CD4-positive, alpha-beta T cell treated with Interleukin-15 for 4 hours (primary cell): Measurements from ENCODE around the gene CPM.

Experiments used
- DNase-seq: peaks from one replicate; pipeline ENCODE4 v3.0.0-alpha.2; 2020; ENCODE audit warnings: low spot score

Gene CPM

DNA sequence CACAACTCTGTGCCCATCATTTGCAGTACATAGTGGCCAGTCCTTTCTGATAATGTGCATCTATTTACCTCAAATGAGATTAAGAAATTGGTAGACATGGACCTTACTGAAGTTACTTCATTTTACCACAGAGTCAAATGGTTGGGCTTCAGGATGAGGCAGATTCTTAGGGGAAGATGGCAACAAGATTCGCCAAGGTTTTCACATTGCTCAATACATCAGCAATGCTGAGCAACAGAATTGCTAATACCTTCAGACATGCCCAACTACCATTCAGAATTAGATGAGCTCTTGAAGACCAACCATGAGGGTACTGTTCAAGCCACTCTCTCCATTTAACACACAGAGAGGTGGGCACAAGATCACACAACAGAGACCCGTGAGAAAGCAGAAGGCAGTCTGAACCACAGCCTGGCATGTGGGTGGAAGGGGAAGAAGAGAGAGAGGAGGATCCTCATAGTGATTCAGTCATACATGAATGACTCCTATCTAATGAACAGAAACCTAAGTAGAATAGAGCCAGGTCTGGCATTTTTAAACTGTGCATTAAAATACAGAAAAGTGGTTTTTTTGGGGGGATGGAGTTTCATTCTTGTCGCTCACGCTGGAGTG, 28.5 kb downstream of the CPM start:
- DNase-seq = no peak

DNA sequence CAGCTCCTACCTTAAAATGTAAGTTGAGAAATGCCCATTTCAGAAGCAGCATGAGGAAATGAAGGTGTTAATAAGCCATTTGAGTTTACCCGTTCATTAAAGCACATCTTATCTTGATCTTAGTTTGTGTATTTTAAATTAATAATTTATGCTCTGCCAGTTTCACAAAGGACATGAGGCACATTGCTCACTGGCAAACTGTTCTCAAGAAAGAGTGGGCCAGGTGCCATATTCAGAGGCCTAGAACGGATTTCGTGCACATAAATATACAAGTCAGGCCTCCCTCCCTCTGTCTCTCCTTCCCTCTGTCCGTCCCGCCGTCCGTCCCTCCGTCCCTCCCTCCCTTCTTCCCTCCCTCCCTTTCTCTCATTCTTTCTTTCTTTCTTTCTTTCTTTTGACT, 29.5 kb downstream of the CPM start:
- no peak for DNase-seq

DNA sequence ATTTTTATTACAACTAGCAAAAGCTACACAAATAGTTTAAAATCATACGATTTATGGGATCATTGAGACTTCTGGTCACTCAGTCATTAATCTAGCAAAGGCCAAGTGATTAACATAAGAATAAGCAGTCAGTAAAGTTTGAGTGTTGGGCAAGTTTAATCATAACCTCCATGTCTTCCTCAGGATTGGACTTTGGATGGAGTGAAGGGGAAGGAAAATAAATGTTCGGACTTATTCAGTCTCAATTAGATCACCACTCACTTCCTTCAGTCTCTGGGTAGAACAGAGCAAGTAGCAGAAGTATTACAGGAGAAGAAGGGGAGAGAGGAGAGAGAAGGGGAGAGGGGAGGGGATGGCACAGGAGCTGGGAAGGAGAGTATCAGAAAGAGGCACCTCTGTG, 31.4 kb downstream of the CPM start:
- DNase-seq = no peak

DNA sequence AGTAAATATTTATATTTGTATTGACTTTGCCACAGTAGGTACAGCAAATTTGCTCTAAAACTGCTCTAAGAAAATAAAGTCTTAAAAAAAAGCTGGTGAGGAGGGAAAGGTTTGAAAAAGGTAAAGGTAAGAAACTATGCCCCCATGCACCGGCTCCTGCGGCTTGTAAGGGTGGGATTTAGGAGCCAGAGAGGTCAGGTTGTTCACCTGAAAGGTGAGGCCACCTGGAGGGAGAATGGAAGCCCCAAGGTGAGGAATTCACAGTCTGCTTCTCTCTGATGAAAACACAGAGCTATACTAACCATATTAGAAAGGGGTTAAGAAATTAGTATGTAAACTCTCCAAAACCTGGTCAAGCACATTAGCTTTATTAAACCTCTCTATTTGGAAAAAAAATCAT, 31.8 kb downstream of the CPM start:
- DNase-seq = no peak

DNA sequence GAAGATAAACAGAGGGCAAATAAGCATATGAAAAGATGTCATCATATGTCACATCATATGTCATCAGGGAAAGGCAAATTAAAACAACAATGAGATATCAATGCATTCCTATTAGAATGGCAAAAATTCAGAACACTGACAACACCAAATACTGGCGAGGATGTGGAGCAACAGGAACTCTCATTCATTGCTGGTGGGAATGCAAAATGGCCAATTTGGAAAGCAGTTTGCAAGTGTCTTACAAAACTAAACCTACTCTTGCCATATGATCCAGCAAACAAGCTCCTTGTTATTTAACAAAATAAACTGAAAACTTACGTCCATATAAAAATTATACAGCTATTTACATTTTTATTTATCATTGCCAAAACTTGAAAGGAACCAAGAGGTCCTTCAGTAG, 32.7 kb downstream of the CPM start:
- DNase-seq = no peak

DNA sequence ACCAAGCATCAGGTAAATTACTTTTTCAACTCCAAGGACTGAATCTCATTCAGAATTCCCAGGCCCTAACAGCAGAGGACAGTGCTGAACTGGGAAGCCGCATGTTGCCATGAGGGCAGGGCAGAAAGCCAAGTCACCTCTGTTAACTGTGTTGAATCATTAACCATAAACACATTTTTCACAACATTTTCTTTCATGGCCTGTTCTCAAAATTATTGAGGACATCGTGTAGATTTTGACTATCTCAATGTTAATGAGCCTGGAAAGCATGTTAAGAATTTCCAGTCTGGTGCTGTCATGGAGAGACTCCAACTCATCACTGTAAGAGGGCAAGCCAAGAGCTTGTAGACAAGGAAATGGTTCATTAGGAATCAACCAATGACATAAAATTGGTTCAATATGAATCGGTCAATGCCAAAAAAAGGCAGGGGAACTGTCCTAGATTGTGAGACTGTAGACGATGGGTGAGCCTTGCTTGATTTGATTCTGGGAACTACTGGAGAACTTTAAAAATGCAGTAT, 33.7 kb downstream of the CPM start:
- no peak for DNase-seq

DNA sequence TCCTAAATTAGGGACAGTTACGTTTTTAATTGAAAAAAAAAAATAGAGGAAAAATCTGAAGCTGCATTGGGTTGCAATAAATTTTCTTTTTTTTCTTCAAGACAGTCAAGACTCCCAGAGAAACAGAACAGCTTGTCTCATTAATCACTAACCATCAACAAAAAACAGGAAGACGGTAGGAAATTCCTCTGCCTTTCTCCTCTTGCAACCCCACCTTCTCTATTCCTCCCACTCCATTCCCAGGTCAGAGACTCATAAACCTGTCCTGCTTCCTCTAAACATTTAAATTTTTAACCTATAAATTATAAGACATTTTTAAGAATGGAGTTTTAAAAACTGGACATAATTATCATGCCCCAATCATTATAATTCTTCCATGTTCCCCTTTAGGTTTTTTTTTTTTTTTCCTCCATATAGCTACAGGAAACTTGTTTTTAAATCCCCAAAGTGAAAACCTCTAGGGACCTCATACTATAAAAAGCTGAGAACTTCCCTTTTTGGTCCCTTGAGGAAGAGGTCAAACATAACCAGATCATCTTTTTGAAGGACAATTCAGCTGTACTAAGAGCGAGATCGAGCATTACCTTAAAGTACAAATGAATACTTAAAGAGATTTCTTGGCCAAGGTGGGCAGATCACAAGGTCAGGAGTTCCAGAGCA, 36.0 kb downstream of the CPM start:
- no peak for DNase-seq

DNA sequence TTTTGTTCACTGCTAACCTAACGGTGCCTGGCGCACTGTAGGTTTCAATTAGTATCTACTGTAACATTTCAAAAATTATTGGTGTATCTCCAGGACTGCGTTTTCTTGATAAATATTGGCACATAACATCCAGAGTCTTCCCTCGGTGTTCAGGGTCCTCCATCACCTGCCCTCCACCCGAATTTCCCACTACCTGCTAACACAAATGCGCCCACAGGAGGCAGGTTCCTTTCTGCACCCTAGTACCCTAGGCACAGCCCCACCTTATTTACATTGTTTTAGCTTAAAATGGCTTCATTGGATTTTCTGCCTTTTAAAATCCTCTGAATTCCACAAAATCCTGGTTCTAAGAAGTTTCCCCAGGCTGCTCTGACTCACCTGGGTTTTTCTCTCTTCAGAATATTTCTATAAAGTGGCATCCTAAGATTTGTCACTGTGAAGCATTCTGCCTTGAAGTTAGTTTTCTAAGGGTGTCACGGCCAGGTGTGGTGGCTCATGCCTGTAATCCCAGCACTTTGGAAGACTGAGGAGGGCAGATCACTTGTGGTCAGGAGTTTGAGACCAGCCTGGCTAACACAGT, 38.6 kb downstream of the CPM start:
- DNase-seq = no peak

DNA sequence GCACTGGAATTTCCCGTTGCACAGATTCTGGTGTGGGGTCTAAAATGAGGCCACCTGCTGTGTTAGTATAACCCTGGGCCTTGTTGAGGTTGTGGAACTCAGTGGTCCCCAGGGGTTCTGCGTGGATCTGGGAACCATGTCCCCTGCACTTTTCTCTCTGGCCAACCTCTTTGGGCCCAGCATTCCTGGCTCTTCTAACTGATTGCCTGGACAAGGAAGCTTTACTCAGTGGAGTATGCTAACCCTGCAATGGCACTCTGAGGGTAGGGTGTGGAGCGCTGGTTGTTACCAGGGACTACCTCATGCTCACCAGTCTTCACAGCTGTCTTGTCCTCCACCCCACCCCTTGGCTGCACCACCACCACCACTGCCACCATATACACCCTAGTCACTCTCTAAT, 39.2 kb downstream of the CPM start:
- no peak for DNase-seq

DNA sequence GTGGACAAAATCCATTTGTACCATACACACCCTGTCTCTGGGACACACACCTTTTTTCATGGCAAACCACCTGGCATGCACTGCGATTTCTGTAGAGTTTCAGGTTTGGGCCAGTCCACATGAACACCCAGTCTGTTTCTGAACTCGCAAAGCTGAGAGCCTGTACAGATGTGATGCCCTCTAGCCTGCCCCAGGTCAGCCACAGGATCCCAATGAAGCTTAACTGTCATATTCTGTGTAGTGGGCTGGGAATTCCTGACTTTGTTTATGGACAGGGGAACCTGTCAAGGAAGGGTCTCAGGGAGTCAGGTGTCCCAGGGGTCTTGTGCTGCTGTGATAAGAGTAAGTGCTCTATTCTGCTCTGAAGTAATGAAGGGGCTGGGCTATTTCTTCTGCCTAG, 39.8 kb downstream of the CPM start:
- DNase-seq = no peak

DNA sequence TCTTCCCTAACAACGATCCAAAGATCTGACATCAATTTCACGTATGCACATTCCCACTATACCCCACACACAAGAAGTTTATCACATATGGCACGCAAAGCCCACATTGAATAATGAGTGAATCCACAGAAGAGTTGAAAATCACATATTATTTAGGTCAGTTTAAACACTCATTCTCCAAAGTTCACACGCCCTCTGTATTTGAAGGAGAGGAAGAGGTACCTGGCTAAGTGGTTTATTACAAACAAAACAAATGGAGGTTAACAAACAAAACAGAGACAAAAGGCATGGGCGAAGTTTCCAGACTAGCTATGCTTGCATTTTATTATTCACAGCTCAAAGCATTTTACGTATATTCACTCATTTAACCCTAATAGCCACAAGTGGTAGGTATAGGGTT, 41.8 kb downstream of the CPM start:
- no peak for DNase-seq

DNA sequence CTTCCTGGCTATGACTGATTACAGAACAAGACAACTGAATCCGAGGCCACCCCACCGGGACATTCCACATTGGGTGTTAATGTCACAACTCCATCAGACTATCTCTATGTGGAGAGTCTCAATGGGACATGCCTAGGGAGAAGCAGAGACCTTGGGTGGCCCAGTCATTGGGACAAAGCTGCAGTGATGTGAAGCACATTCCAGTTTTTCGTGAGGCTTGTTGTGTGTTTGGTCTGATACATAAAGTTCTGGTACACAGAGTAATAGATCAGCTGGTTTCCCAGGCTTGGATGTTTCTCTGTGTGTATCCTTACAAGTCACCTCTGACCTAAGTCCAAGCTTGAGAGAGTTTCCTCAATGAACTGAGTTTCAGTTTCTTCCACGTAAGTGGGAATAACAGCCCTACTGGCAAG, 42.3 kb downstream of the CPM start:
- no peak for DNase-seq

DNA sequence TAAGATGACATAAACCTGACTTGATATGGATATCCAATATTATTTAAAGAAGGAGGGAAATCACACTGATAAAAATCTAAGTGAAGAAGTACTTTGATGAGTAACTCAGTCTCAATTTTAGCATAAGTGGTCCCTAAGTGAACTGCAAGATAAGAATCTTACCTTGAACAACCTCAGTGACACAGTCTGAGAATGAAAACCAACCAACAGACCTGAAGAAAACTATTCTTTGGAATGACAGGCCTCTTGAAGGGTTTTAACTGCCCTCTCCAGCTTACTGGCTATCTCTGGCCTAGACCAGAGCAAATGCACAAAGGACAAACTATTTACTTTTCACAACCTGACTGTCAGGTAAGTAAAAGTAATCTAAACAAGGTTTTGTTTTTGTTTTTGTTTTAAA, 44.7 kb downstream of the CPM start:
- no peak for DNase-seq

DNA sequence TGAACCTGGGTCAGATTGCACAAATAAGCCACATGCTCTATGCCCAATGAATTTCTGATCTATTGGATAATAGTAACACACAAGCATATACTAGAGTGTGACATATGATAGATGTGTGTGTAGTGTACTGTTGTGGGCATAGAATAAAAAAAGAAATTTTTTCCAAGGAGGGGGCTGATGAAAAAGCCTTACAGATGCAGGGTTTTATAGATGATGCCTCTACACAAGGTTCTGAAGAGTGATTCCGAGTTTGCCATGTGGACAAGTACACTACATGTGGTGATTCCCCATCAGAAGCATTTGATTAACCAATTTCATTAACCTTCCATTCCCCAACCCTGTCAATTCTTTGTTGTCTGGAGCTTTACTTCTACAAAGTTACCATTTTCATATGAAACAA, 45.3 kb downstream of the CPM start:
- no peak for DNase-seq

DNA sequence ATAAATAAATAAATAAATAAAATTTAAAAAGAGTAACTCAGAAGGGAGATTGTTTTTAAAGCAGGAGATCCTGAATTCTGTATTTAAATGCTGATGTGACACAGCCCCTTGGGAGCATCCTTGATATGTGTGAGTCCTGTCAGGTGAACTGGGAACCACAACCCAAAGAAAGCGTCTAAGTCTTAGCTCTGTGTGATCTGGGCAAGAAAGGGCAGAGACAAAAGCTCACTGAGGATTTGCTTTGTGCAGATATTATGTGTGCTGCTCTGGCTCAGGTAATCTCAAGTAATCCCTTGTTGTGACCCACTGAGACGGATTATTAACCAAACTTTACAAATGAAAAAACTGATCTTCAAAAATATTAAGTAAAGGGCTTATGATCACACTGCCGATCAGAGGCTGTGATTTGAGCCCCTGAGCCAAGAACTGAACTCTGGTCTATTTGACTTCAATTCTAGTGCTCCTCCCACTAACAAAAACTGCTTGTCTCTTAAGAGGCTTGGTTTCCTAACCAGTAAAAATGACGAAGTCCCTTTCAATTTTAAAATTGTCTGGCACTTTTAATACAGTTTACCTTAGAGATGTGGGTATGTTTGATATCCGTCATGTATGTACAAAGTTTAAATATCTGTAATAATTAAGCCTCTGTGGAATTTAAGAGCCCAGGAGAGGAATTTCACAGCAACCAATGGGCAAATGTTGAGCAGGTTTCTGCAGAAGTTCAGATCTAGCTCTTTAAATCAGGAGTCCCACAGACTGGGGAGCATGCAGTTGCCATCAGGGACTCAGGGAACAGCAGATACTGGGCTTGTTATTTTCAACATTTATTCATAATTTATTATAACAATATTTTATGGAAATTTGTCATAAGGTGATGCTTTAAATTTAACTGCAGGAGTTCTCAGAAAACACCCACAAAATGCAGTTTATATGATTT, 46.1 kb downstream of the CPM start:
- DNase-seq = no peak

DNA sequence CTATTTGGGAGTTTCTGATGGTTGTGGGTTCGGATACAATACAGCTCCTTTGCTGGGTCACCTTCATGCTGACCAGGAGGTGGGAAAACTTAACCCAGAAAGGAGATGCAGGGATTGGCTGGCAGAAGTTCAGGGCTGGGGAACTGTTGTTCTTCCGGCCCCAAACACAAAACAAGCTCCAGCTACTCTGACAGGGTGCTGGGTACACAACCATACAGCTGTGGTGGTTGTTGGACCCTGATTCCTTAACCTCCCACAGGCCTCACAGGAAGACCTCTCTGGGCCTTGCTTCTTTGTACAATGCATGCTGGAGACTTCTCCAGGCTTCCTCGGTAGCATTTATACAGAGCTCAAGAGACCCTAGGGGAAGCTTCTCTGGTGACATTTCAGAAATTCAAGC, 47.6 kb downstream of the CPM start:
- DNase-seq = no peak

DNA sequence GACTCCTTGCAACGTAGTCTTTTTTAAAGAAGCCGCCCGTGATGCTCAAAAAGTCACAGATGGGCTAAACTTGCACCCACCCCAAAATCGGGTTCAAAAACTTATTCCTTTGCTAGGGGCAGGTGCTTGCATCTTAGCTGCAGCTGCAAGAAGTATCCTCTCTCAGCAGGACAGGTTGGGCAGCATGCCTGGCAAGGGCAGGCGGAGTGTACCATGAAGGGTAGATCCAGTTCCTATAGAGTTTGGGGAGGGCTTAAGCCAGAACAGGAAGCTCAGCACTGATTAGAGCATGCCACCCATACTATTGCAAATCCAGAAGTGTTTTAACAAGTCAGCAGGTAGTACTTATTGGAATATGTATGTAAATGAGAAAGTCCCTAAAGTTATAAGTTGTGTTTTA, 48.7 kb downstream of the CPM start:
- no peak for DNase-seq

DNA sequence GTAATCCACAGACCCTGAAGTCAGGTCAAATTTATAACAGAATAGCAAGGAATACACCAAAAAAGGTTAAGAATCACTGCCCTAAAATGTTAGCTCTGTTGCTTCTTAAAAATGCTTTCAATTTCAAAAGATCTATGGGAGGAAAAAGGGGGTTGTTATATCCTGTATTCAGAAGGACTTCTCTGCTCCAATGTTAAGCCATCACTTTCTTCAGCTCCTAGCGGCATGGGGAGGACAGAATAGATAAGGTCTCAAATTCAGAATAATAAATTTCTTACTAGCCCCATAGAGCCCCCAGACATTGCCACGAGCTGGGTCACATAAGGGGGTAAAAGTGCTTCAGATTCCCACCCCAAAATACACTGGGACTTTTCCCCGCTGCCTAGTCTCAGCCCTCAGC, 49.8 kb downstream of the CPM start:
- no peak for DNase-seq

DNA sequence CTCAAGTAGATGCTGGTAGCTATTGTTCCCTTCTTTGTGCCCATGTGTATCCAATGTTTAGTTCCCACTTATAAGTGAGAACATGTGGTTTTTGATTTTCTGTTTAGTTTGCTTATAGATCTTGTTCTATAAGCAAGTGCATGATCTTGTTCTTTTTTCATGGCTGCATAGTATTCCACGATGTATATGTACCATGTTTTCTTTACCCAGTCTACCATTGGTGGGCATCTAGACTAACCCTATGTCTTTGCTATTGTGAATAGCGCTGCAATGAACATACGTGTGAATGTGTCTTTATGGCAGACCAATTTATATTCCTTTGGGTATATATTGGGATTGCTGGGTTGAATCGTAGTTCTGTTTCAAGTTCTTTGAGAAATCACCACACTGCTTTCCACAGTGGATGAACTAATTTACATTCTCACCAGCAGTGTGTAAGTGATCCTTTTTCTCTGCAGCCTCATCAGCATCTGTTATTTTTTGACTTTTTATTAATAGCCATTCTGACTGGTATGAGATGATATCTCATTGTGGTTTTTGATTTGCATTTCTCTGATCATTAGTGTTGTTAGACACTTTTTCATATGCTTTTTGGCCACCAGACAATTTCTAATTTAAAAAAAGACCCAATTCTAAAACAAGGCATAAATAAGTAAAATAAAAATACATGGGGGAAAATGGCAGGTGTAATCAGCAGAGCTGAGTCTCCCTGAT, 50.6 kb downstream of the CPM start:
- DNase-seq = no peak

DNA sequence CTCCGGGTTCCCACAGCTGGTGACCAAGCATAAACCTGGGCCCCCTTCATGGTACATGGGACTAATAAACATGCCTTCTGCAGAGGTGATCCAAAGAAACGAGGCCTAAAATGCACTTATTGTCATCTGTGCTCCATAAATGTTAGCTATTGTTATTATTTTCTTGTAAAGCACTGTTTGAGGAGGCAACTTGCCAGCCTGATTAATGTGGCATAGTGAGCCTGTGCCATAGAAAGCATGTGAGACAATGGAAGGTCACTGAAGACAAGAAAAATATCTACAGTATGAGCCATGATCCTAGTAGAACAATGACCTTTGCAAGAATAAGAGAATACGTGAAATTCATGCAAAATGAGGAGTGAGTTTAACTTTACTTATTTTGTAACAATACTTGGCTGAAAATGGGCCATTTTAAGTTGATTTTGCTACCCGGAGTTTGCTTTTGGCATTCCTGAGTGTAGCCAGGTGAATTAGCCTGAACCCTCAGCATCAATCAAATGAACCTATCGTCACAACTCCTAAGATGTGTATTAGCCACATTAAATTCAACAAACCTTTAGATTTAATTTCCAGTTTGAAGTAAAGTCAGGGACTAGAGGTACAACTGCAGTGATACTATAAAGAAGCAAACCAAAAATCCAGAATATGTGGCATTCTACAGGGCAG, 52.2 kb downstream of the CPM start:
- DNase-seq = no peak

DNA sequence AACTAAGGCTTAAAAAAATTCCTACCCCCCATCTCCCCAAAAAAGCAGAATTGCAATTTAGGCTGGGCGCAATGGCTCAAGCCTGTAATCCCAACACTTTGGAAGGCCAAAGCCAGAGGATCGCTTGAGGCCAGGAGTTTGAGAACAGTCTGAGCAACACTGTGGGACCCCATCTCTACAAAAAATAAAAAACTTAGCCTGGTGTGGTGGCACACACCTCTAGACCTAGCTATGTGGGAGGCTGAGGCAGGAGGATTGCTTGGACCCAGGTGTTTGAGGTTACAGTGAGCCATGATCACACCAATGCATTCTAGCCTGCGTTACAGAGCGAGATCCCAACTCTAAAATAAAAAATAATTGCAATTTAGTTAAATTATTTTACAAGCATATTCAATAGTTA, 54.1 kb downstream of the CPM start:
- DNase-seq = no peak
